CD4-positive, alpha-beta T cell (primary cell): ENCODE results near the gene LGSN. TPM values are rescaled to one million over a fixed set of nuclear protein-coding genes. Genes with fewer than 3 reads are reported as not detected.

Experiments
- ATAC-seq: fragments of 200-7000 bp; cut with Tn5 transposase; one replicate; pipeline ENCODE4 v1.10.0; 2022; ENCODE audit warnings: mild to moderate bottlenecking; ENCODE audit not compliant: poor library complexity
- CTCF ChIA-PET: fragments of 350-600 bp; sonication (Branson Sonifier 250); formaldehyde crosslinking; loops from one replicate; lab custom pipeline; 2021; ENCODE audit warnings: antibody characterized with exemption, inconsistent platforms; lab: Charles Lee
- POLR2A ChIA-PET: fragments of 350-600 bp; sonication (Branson Sonifier 250); formaldehyde crosslinking; loops from one replicate; lab custom pipeline; 2021; ENCODE audit warnings: antibody characterized with exemption, inconsistent platforms; lab: Charles Lee
- DNase-seq, 14 experiments: peaks; one replicate each; pipeline ENCODE4 v3.0.0-alpha.2; 2013 to 2020; ENCODE audit warnings: mixed read lengths in 2 of 14
- H3K27ac ChIP-seq, 2 donors: one replicate each; pipeline versions ENCODE4 v1.5.1 to v1.7.0; 2013; ENCODE audit warnings: low read length in 2 of 2, low read depth in 1 of 2, mild to moderate bottlenecking in 1 of 2
- H3K27me3 ChIP-seq, 2 experiments: 1 replicate in 1 of 2; 2 replicates in 1 of 2; pipeline versions ENCODE4 v1.6.1 to v1.7.0; 2013; ENCODE audit warnings: low read length in 2 of 2, control low read depth in 1 of 2, mild to moderate bottlenecking in 1 of 2, moderate library complexity in 1 of 2; ENCODE audit not compliant: insufficient read depth in 2 of 2, control insufficient read depth in 1 of 2
- H3K36me3 ChIP-seq: one replicate; pipeline ENCODE4 v1.6.1; 2013; ENCODE audit warnings: low read length, control low read depth; ENCODE audit not compliant: insufficient read depth
- H3K4me1 ChIP-seq: one replicate; pipeline ENCODE4 v1.6.1; 2013; ENCODE audit warnings: low read length, control low read depth; ENCODE audit not compliant: insufficient read depth
- H3K4me3 ChIP-seq: one replicate; pipeline ENCODE4 v1.5.1; 2013; ENCODE audit warnings: mild to moderate bottlenecking, low read length, moderate library complexity
- H3K9me3 ChIP-seq, 2 experiments: 1 replicate in 1 of 2; 2 replicates in 1 of 2; pipeline versions ENCODE4 v1.6.1 to v1.7.0; 2013; ENCODE audit warnings: low read length in 2 of 2, mild to moderate bottlenecking in 2 of 2, control low read depth in 1 of 2, moderate library complexity in 1 of 2; ENCODE audit not compliant: control insufficient read depth in 1 of 2, insufficient read depth in 1 of 2
- H3K27ac Mint-ChIP-seq: one replicate; pipeline ENCODE4 v1.8.0; 2020; ENCODE audit warnings: mixed read lengths
- H3K27me3 Mint-ChIP-seq: one replicate; pipeline ENCODE4 v1.8.0; 2021; ENCODE audit warnings: mixed read lengths
- H3K36me3 Mint-ChIP-seq: one replicate; pipeline ENCODE4 v1.8.0; 2021; ENCODE audit warnings: low read depth, mixed read lengths
- H3K4me1 Mint-ChIP-seq: one replicate; pipeline ENCODE4 v1.8.0; 2021; ENCODE audit warnings: low read depth, mixed read lengths
- H3K4me3 Mint-ChIP-seq: one replicate; pipeline ENCODE4 v1.8.0; 2020; ENCODE audit warnings: mild to moderate bottlenecking, mixed read lengths
- H3K9me3 Mint-ChIP-seq: one replicate; pipeline ENCODE4 v1.8.0; 2020; ENCODE audit warnings: mixed read lengths
- CTCF ChIP-seq: fragments of 200-600 bp; IDR thresholded peaks from one replicate; pipeline ENCODE4 v1.8.0; 2022; ENCODE audit warnings: antibody characterized with exemption, mild to moderate bottlenecking
- intact Hi-C, 2 experiments: fragments of 100-400 bp; cut with DNase I in 1 of 2; cut with micrococcal nuclease in 1 of 2; formaldehyde crosslinking; loops; one replicate each; pipeline versions ENCODE4 v1.15.1 to v1.9.0; 2023 to 2025; cut with DNase I, micrococcal nuclease
- total RNA-seq, 174 experiments: library from RNA in 2 of 174; stranded (reverse) in 2 of 174; gene quantifications; one replicate each; pipeline ENCODE4 v1.2.3 and lab custom pipeline; 2021 to 2026

Gene LGSN
- total RNA-seq, 2 experiments from 2014 or later = not detected

- no peak for TF ChIP-seq CTCF
- H3K36me3 ChIP-seq = no peaks in the 10 kb centered on the region
- no peaks in the 10 kb centered on the region for H3K36me3 Mint-ChIP-seq
- H3K9me3 Mint-ChIP-seq = no peaks in the 10 kb centered on the region
- no peak for ATAC-seq
- DNase-seq = no peak
- no peaks in the 10 kb centered on the region for H3K4me1 ChIP-seq
- H3K9me3 ChIP-seq = peaks cover 0 to 4% of the 10 kb centered on the region in 2 experiments
- H3K27ac Mint-ChIP-seq = no peak overlapping the region
- no peaks in the 10 kb centered on the region for H3K27me3 Mint-ChIP-seq
- intact Hi-C loops = no loop called here
- H3K27me3 ChIP-seq = no peaks in the 10 kb centered on the region
- POLR2A ChIA-PET = no interaction called here
- H3K4me3 ChIP-seq = no peak overlapping the region
- H3K27ac ChIP-seq = no peak overlapping the region
- no peak overlapping the region for H3K4me3 Mint-ChIP-seq
- CTCF ChIA-PET = no interaction called here
- no peaks in the 10 kb centered on the region for H3K4me1 Mint-ChIP-seq
These were observed 16.3 kb downstream of the LGSN start for GRCh38 chr6:63303476-63303875.

- TF ChIP-seq CTCF = no peak
- ATAC-seq (no peak), DNase-seq (no peak)
- no peaks in the 10 kb centered on the region for H3K36me3 Mint-ChIP-seq
- no peaks in the 10 kb centered on the region for H3K27me3 Mint-ChIP-seq
- Histone ChIP-seq H3K4me3 (no peak overlapping the region), H3K36me3 (no peaks in the 10 kb centered on the region), H3K9me3 (peaks cover 0 to 4% of the 10 kb centered on the region in 2 experiments), H3K27ac (no peak overlapping the region), H3K27me3 (no peaks in the 10 kb centered on the region), H3K4me1 (no peaks in the 10 kb centered on the region)
- H3K9me3 Mint-ChIP-seq = no peaks in the 10 kb centered on the region
- intact Hi-C loops = no loop called here
- H3K27ac Mint-ChIP-seq = no peak overlapping the region
- ChIA-PET CTCF (no interaction called here), POLR2A (no interaction called here)
- H3K4me3 Mint-ChIP-seq = no peak overlapping the region
- no peaks in the 10 kb centered on the region for H3K4me1 Mint-ChIP-seq
These were observed 20.1 kb downstream of the LGSN start for GRCh38 chr6:63299667-63300066.

- H3K4me3 Mint-ChIP-seq = no peak overlapping the region
- ChIA-PET POLR2A (no interaction called here), CTCF (no interaction called here)
- H3K36me3 ChIP-seq = no peaks in the 10 kb centered on the region
- H3K9me3 ChIP-seq = peaks cover 0 to 4% of the 10 kb centered on the region in 2 experiments
- no peak overlapping the region for H3K27ac Mint-ChIP-seq
- intact Hi-C loops = no loop called here
- DNase-seq (no peak), ATAC-seq (no peak)
- no peaks in the 10 kb centered on the region for H3K27me3 Mint-ChIP-seq
- no peak for TF ChIP-seq CTCF
- no peaks in the 10 kb centered on the region for H3K36me3 Mint-ChIP-seq
- no peaks in the 10 kb centered on the region for H3K27me3 ChIP-seq
- H3K4me1 Mint-ChIP-seq = no peaks in the 10 kb centered on the region
- no peak overlapping the region for H3K4me3 ChIP-seq
- H3K4me1 ChIP-seq = no peaks in the 10 kb centered on the region
- H3K9me3 Mint-ChIP-seq = no peaks in the 10 kb centered on the region
- no peak overlapping the region for H3K27ac ChIP-seq
These were observed 24.1 kb downstream of the LGSN start for GRCh38 chr6:63295553-63296194.
